GM18507 (cell line): ENCODE measurements around the gene CEP295NL.

Source experiments
- DNase-seq: peaks from one replicate; pipeline ENCODE4 v3.0.0; 2011; ENCODE audit warnings: low read depth; ENCODE audit not compliant: insufficient read length; ENCODE audit errors: extremely low spot score
- FAIRE-seq: peaks from 2 replicates; lab custom pipeline; 2011; peaks lifted over from hg19 to GRCh38; lab: Jason Lieb, UNC

CEP295NL gene

DNA sequence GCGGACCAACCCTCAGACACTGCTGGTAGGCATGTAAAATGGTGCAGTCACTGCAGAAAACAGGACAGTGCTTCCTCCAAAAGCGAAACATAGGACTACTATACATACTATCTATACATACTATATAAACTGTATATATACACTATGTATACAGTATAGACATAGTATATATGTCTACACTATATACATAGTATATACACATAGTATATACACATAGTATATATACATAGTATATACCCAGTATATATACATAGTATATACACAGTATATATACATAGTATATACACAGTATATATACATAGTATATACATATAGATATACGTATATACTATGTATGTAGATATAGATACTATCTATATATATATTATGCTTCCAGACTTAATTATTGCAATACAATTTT, 55.9 kb downstream of the CEP295NL start:
- FAIRE-seq, result no peak
- no peak for DNase-seq

DNA sequence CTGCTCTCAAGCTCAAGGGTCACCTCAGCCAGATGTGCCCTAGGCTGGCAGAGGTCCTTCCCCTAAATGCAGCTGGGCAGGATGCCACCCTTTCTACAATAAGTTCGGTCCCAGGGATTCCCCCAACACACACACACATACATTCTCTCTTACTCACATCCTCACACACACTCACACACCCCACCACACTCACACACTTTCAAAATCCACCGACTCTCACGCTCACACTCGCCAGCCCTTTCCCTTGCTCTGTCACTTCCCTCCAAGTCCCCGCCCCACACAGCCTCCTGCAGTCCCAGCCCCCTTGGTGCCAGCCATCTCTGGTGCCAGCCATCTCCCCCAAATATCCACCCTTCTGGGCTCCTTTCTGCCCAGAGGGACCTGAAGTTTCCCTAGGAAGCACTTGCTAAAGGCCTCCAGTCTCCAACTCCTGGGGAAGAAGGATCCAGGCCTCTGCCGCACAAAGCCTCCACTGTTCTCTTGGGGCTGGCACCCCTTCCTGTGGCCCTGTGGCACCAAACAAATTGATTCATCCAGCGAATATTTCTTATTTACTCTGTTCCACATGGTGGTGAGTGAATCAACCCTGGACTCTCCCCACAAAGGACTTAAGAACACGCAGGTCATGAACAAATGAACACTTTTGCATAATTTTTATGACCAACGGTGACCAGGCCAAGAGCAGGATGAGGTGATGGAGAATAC, 58.5 kb downstream of the CEP295NL start:
- FAIRE-seq (no peak), DNase-seq (no peak)

- DNase-seq, result peak; percentile 20
- FAIRE-seq, result peak; percentile 55
Measured at GRCh38 chr17:78842881-78843565, 60.0 kb downstream of the CEP295NL start.

GRCh38 chr17:78840780-78841611, 62.0 kb downstream of the CEP295NL start, which contains the start of gene USP36:
USP36 (minus strand) TSS chr17:78840814; CDS start chr17:78836363, 4,451 bp downstream.
- DNase-seq (peak; percentile 98), FAIRE-seq (peak; percentile 97)
